Stomach (tissue), 4 donors: Measurements from ENCODE around the gene GGN.

Source experiments
- CTCF ChIP-seq, 7 experiments: fragments of 450-650 bp in 4 of 7; fragments of 200-600 bp in 3 of 7; sonication (generic) in 3 of 7; IDR thresholded peaks; one replicate each; pipeline ENCODE4 v1.5.1; 2016 to 2019; ENCODE audit warnings: antibody characterized with exemption in 7 of 7, control low read depth in 2 of 7, mild to moderate bottlenecking in 1 of 7
- EP300 ChIP-seq: sonication (generic); formaldehyde crosslinking; IDR thresholded peaks from one replicate; pipeline ENCODE4 v1.6.1; 2017; ENCODE audit warnings: antibody characterized with exemption

DNA sequence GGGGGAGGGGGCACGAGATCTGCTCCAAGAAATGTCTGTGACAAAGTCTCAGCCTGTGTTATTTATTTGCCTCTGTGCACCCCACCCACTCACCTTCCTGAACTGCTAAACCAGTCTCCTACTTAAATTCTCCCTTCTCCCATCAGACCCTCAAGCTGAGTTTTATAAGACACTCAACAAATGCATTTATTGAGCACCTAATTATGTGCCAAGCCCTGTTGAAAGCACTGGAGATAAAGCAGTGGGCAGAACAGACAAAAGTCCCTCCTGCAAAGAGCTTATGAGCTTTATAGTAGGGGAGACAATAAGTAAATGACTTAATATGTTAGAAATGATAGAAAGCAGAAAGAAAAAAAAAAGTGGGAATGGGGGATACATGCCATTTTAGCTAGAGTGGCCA, 11.7 kb upstream of the GGN start:
- no peak for TF ChIP-seq EP300
- no peak for TF ChIP-seq CTCF (IDR thresholded peaks at IDR 0.05)
